Muscle layer of duodenum (tissue), 2 donors: ENCODE data around the gene CNTN5.

ENCODE experiments used
- H3K27ac ChIP-seq: one replicate; pipeline ENCODE4 v1.7.0; 2013; ENCODE audit warnings: mild to moderate bottlenecking, low read length
- H3K27me3 ChIP-seq: one replicate; pipeline ENCODE4 v1.7.0; 2013; ENCODE audit warnings: low read depth, mild to moderate bottlenecking, control low read depth, low read length
- H3K36me3 ChIP-seq, 2 donors: one replicate each; pipeline ENCODE4 v1.7.0; 2013; ENCODE audit warnings: low read length in 2 of 2, control low read depth in 1 of 2, mild to moderate bottlenecking in 1 of 2; ENCODE audit not compliant: insufficient read depth in 2 of 2, control insufficient read depth in 1 of 2
- H3K4me1 ChIP-seq, 2 donors: one replicate each; pipeline ENCODE4 v1.7.0; 2013; ENCODE audit warnings: low read length in 2 of 2, mild to moderate bottlenecking in 2 of 2, control low read depth in 1 of 2, moderate library complexity in 1 of 2; ENCODE audit not compliant: insufficient read depth in 2 of 2, control insufficient read depth in 1 of 2
- H3K4me3 ChIP-seq, 2 donors: one replicate each; pipeline ENCODE4 v1.7.0; 2013; ENCODE audit warnings: low read length in 2 of 2, low read depth in 1 of 2, mild to moderate bottlenecking in 1 of 2
- H3K9me3 ChIP-seq, 2 donors: one replicate each; pipeline ENCODE4 v1.7.0; 2013; ENCODE audit warnings: low read length in 2 of 2, control low read depth in 1 of 2, mild to moderate bottlenecking in 1 of 2; ENCODE audit not compliant: control insufficient read depth in 1 of 2
- donor health status: healthy.

CNTN5 gene

GRCh38 chr11:99531468-99531867 lies 510.7 kb downstream of the CNTN5 start:
- no peaks in the 10 kb centered on the region for H3K4me1 ChIP-seq
- H3K36me3 ChIP-seq, result no peaks in the 10 kb centered on the region
- H3K4me3 ChIP-seq, result no peak overlapping the region
- H3K27me3 ChIP-seq, result no peaks in the 10 kb centered on the region
- no peak overlapping the region for H3K27ac ChIP-seq
- H3K9me3 ChIP-seq, result no peaks in the 10 kb centered on the region

GRCh38 chr11:99534812-99535211 lies 514.1 kb downstream of the CNTN5 start:
- no peak overlapping the region for H3K4me3 ChIP-seq
- no peak overlapping the region for H3K27ac ChIP-seq
- no peaks in the 10 kb centered on the region for H3K36me3 ChIP-seq
- H3K27me3 ChIP-seq, result no peaks in the 10 kb centered on the region
- H3K9me3 ChIP-seq, result no peaks in the 10 kb centered on the region
- H3K4me1 ChIP-seq, result no peaks in the 10 kb centered on the region

- no peaks in the 10 kb centered on the region for H3K36me3 ChIP-seq
- no peaks in the 10 kb centered on the region for H3K9me3 ChIP-seq
- no peak overlapping the region for H3K4me3 ChIP-seq
- H3K27ac ChIP-seq, result no peak overlapping the region
- no peaks in the 10 kb centered on the region for H3K4me1 ChIP-seq
- no peaks in the 10 kb centered on the region for H3K27me3 ChIP-seq
Observed at GRCh38 chr11:99535406-99535805, 514.7 kb downstream of the CNTN5 start.

GRCh38 chr11:99535819-99536218 lies 515.1 kb downstream of the CNTN5 start:
- Histone ChIP-seq H3K4me3 (no peak overlapping the region), H3K27me3 (no peaks in the 10 kb centered on the region), H3K27ac (no peak overlapping the region), H3K36me3 (no peaks in the 10 kb centered on the region), H3K4me1 (no peaks in the 10 kb centered on the region), H3K9me3 (no peaks in the 10 kb centered on the region)

GRCh38 chr11:99537681-99538080 lies 516.9 kb downstream of the CNTN5 start:
- no peaks in the 10 kb centered on the region for H3K4me1 ChIP-seq
- H3K9me3 ChIP-seq, result no peaks in the 10 kb centered on the region
- no peak overlapping the region for H3K27ac ChIP-seq
- H3K4me3 ChIP-seq, result no peak overlapping the region
- H3K36me3 ChIP-seq, result no peaks in the 10 kb centered on the region
- no peaks in the 10 kb centered on the region for H3K27me3 ChIP-seq

- Histone ChIP-seq H3K4me1 (no peaks in the 10 kb centered on the region), H3K4me3 (no peak overlapping the region), H3K36me3 (no peaks in the 10 kb centered on the region), H3K27ac (no peak overlapping the region), H3K9me3 (no peaks in the 10 kb centered on the region), H3K27me3 (no peaks in the 10 kb centered on the region)
Observed at GRCh38 chr11:99545616-99546015, 524.9 kb downstream of the CNTN5 start.

GRCh38 chr11:99548264-99548663 lies 527.5 kb downstream of the CNTN5 start:
- H3K4me1 ChIP-seq, result no peaks in the 10 kb centered on the region

GRCh38 chr11:99554232-99554903 lies 533.6 kb downstream of the CNTN5 start:
- Histone ChIP-seq H3K4me1 (no peaks in the 10 kb centered on the region), H3K4me3 (no peak overlapping the region), H3K9me3 (no peaks in the 10 kb centered on the region), H3K27me3 (no peaks in the 10 kb centered on the region), H3K36me3 (no peaks in the 10 kb centered on the region), H3K27ac (no peak overlapping the region)

More at GRCh38 chr11:99548264-99548663, 527.5 kb downstream of the CNTN5 start:
- Histone ChIP-seq H3K4me3 (no peak overlapping the region), H3K36me3 (no peaks in the 10 kb centered on the region), H3K27ac (no peak overlapping the region), H3K9me3 (no peaks in the 10 kb centered on the region), H3K27me3 (no peaks in the 10 kb centered on the region)

GRCh38 chr11:99555486-99555885 lies 534.7 kb downstream of the CNTN5 start:
- Histone ChIP-seq H3K4me3 (no peak overlapping the region), H3K4me1 (no peaks in the 10 kb centered on the region), H3K27ac (no peak overlapping the region), H3K36me3 (no peaks in the 10 kb centered on the region), H3K9me3 (no peaks in the 10 kb centered on the region), H3K27me3 (no peaks in the 10 kb centered on the region)

- no peaks in the 10 kb centered on the region for H3K36me3 ChIP-seq
- H3K27ac ChIP-seq, result no peak overlapping the region
- no peaks in the 10 kb centered on the region for H3K9me3 ChIP-seq
- no peaks in the 10 kb centered on the region for H3K27me3 ChIP-seq
- H3K4me1 ChIP-seq, result no peaks in the 10 kb centered on the region
- no peak overlapping the region for H3K4me3 ChIP-seq
Observed at GRCh38 chr11:99565333-99565732, 544.6 kb downstream of the CNTN5 start.

- no peaks in the 10 kb centered on the region for H3K36me3 ChIP-seq
- H3K9me3 ChIP-seq, result no peaks in the 10 kb centered on the region
- no peak overlapping the region for H3K4me3 ChIP-seq
- no peaks in the 10 kb centered on the region for H3K27me3 ChIP-seq
- no peaks in the 10 kb centered on the region for H3K4me1 ChIP-seq
- H3K27ac ChIP-seq, result no peak overlapping the region
Observed at GRCh38 chr11:99567334-99567956, 546.7 kb downstream of the CNTN5 start.

GRCh38 chr11:99568808-99569207 lies 548.1 kb downstream of the CNTN5 start:
- H3K4me1 ChIP-seq, result no peaks in the 10 kb centered on the region
- H3K4me3 ChIP-seq, result no peak overlapping the region
- no peaks in the 10 kb centered on the region for H3K36me3 ChIP-seq
- H3K27ac ChIP-seq, result no peak overlapping the region
- H3K9me3 ChIP-seq, result no peaks in the 10 kb centered on the region
- no peaks in the 10 kb centered on the region for H3K27me3 ChIP-seq
